Neural progenitor cell (in vitro differentiated cells): ENCODE data around the gene NXNL2. TPM values are rescaled to one million over a fixed set of nuclear protein-coding genes. Genes with fewer than 3 reads are reported as not detected.

Source experiments
- DNase-seq: peaks from one replicate; pipeline ENCODE4 v3.0.0-alpha.2; 2016; ENCODE audit warnings: low spot score
- H2AFZ ChIP-seq: fragments of 200-600 bp; sonication (generic); replicated peaks from 2 replicates; pipeline ENCODE4 v1.6.1; 2016; ENCODE audit warnings: antibody characterized with exemption
- H3F3A ChIP-seq: fragments of 200-600 bp; sonication (generic); 2 replicates; pipeline ENCODE4 v1.6.1; 2016; ENCODE audit warnings: antibody characterized with exemption, low read depth
- H3K27ac ChIP-seq: fragments of 200-600 bp; sonication (generic); 2 replicates; pipeline ENCODE4 v1.5.1; 2016; ENCODE audit warnings: mild to moderate bottlenecking
- H3K27me3 ChIP-seq: fragments of 200-600 bp; sonication (generic); 2 replicates; pipeline ENCODE4 v1.6.1; 2016; ENCODE audit warnings: mild to moderate bottlenecking, moderate library complexity
- H3K36me3 ChIP-seq: fragments of 200-600 bp; sonication (generic); 2 replicates; pipeline ENCODE4 v1.5.1; 2016
- H3K4me1 ChIP-seq: fragments of 200-600 bp; sonication (generic); 2 replicates; pipeline ENCODE4 v1.6.1; 2016; ENCODE audit warnings: mixed run types
- H3K4me2 ChIP-seq: fragments of 200-600 bp; sonication (generic); 2 replicates; pipeline ENCODE4 v1.6.1; 2016
- H3K4me3 ChIP-seq: fragments of 200-600 bp; sonication (generic); 2 replicates; pipeline ENCODE4 v1.5.1; 2016
- H3K79me2 ChIP-seq: fragments of 200-600 bp; sonication (generic); 2 replicates; pipeline ENCODE4 v1.6.1; 2016; ENCODE audit warnings: low read depth
- H3K9ac ChIP-seq: fragments of 200-600 bp; sonication (generic); 2 replicates; pipeline ENCODE4 v1.6.1; 2016
- H3K9me3 ChIP-seq: fragments of 200-600 bp; sonication (generic); 2 replicates; pipeline ENCODE4 v1.5.1; 2016; ENCODE audit warnings: low read depth
- H4K20me1 ChIP-seq: fragments of 200-600 bp; sonication (generic); 2 replicates; pipeline ENCODE4 v1.6.1; 2016; ENCODE audit warnings: low read depth
- H3K27ac Mint-ChIP-seq: 3 replicates; pipeline ENCODE4 v1.8.0; 2021; ENCODE audit warnings: mixed read lengths
- H3K27me3 Mint-ChIP-seq: 2 replicates; pipeline ENCODE4 v1.8.0; 2022; ENCODE audit warnings: low read depth, mild to moderate bottlenecking, inconsistent platforms, moderate library complexity, mixed read lengths; ENCODE audit not compliant: insufficient read depth
- H3K36me3 Mint-ChIP-seq: 3 replicates; pipeline ENCODE4 v1.8.0; 2021; ENCODE audit warnings: mixed read lengths
- H3K4me1 Mint-ChIP-seq: 3 replicates; pipeline ENCODE4 v1.8.0; 2021; ENCODE audit warnings: mixed read lengths
- H3K4me3 Mint-ChIP-seq: 3 replicates; pipeline ENCODE4 v1.8.0; 2021; ENCODE audit warnings: mild to moderate bottlenecking, moderate library complexity, mixed read lengths
- H3K9me3 Mint-ChIP-seq: 3 replicates; pipeline ENCODE4 v1.8.0; 2020; ENCODE audit warnings: mixed read lengths
- CTCF ChIP-seq: fragments of 200-600 bp; sonication (generic); IDR thresholded peaks from 2 replicates; pipeline ENCODE4 v1.5.1; 2017; ENCODE audit warnings: antibody characterized with exemption, mild to moderate bottlenecking
- EZH2 ChIP-seq: fragments of 200-600 bp; sonication (generic); IDR thresholded peaks from 2 replicates; pipeline ENCODE4 v1.6.1; 2017; ENCODE audit warnings: antibody characterized with exemption, mild to moderate bottlenecking, moderate library complexity
- EZH2phosphoT487 ChIP-seq: fragments of 200-600 bp; sonication (generic); IDR thresholded peaks from 2 replicates; pipeline ENCODE4 v1.6.1; 2017; ENCODE audit warnings: antibody characterized with exemption
- total RNA-seq: library from RNA; depleted of rRNA; stranded (reverse); fragments of >200 nt; gene quantifications from 2 replicates; pipeline ENCODE4 v1.2.3, GENCODE V29; 2015; ENCODE audit warnings: low replicate concordance

NXNL2 gene
- total RNA-seq, 1 donor from 2014 or later: 0.32 TPM

GRCh38 chr9:88577256-88578120, 42.5 kb downstream of the NXNL2 start:
- Mint-ChIP-seq H3K27ac (no peak overlapping the region), H3K4me3 (no peak overlapping the region)
- no peak for TF ChIP-seq EZH2phosphoT487
- TF ChIP-seq CTCF: no peak
- TF ChIP-seq EZH2: no peak

GRCh38 chr9:88578121-88579049, 43.4 kb downstream of the NXNL2 start:
- H3K9me3 Mint-ChIP-seq: no peaks in the 10 kb centered on the region
- H3K9me3 ChIP-seq: no peaks in the 10 kb centered on the region
- no peaks in the 10 kb centered on the region for H3F3A ChIP-seq
- peaks cover 11% of the 10 kb centered on the region for H3K27me3 ChIP-seq
- H3K4me2 ChIP-seq: no peak overlapping the region
- no peaks in the 10 kb centered on the region for H3K79me2 ChIP-seq
- H3K4me3 Mint-ChIP-seq: no peak overlapping the region
- no peaks in the 10 kb centered on the region for H3K4me1 ChIP-seq
- no peak overlapping the region for H3K27ac ChIP-seq
- H3K27ac Mint-ChIP-seq: no peak overlapping the region
- no peaks in the 10 kb centered on the region for H4K20me1 ChIP-seq
- no peaks in the 10 kb centered on the region for H3K36me3 ChIP-seq
- peak; percentile 87 for DNase-seq
- TF ChIP-seq CTCF: peak; percentile 94
- TF ChIP-seq EZH2: no peak
- H3K36me3 Mint-ChIP-seq: no peaks in the 10 kb centered on the region
- peaks cover 12% of the 10 kb centered on the region for H3K4me1 Mint-ChIP-seq
- no peak overlapping the region for H3K4me3 ChIP-seq
- H3K27me3 Mint-ChIP-seq: peaks cover 5% of the 10 kb centered on the region
- no peak overlapping the region for H3K9ac ChIP-seq
- H2AFZ ChIP-seq: peak overlapping the region; percentile 64

More at GRCh38 chr9:88577256-88578120, 42.5 kb downstream of the NXNL2 start:
- no peaks in the 10 kb centered on the region for H3K79me2 ChIP-seq
- H3K36me3 Mint-ChIP-seq: no peaks in the 10 kb centered on the region
- no peak overlapping the region for H3K4me3 ChIP-seq
- H3K4me1 ChIP-seq: no peaks in the 10 kb centered on the region
- H3K27ac ChIP-seq: no peak overlapping the region
- no peaks in the 10 kb centered on the region for H3K9me3 ChIP-seq
- peaks cover 12% of the 10 kb centered on the region for H3K4me1 Mint-ChIP-seq
- H3K4me2 ChIP-seq: no peak overlapping the region
- no peaks in the 10 kb centered on the region for H3F3A ChIP-seq
- peaks cover 3% of the 10 kb centered on the region for H3K27me3 Mint-ChIP-seq
- H3K27me3 ChIP-seq: peaks cover 11% of the 10 kb centered on the region
- no peaks in the 10 kb centered on the region for H3K36me3 ChIP-seq
- H3K9ac ChIP-seq: no peak overlapping the region
- DNase-seq: no peak
- no peaks in the 10 kb centered on the region for H3K9me3 Mint-ChIP-seq
- no peak overlapping the region for H2AFZ ChIP-seq
- no peaks in the 10 kb centered on the region for H4K20me1 ChIP-seq

- Histone ChIP-seq H3K4me1 (no peaks in the 10 kb centered on the region), H3F3A (no peaks in the 10 kb centered on the region), H3K27me3 (peaks cover 11% of the 10 kb centered on the region), H3K4me2 (no peak overlapping the region), H4K20me1 (no peaks in the 10 kb centered on the region), H3K9me3 (no peaks in the 10 kb centered on the region), H3K36me3 (no peaks in the 10 kb centered on the region), H3K27ac (no peak overlapping the region), H3K79me2 (no peaks in the 10 kb centered on the region), H2AFZ (peak overlapping the region; percentile 64), H3K4me3 (no peak overlapping the region), H3K9ac (no peak overlapping the region)
- DNase-seq: no peak
- no peak overlapping the region for H3K27ac Mint-ChIP-seq
- no peak for TF ChIP-seq CTCF
- no peak for TF ChIP-seq EZH2
- no peak for TF ChIP-seq EZH2phosphoT487
- H3K27me3 Mint-ChIP-seq: peaks cover 8% of the 10 kb centered on the region
- H3K9me3 Mint-ChIP-seq: no peaks in the 10 kb centered on the region
- H3K36me3 Mint-ChIP-seq: no peaks in the 10 kb centered on the region
- peaks cover 13% of the 10 kb centered on the region for H3K4me1 Mint-ChIP-seq
- H3K4me3 Mint-ChIP-seq: no peak overlapping the region
Observed at GRCh38 chr9:88579050-88579715, 44.2 kb downstream of the NXNL2 start.
